ENCODE data around the gene PIK3R5. TPM values are rescaled to one million over a fixed set of nuclear protein-coding genes. Genes with fewer than 3 reads are reported as not detected.
A peak's percentile ranks its signal among the peaks of the same experiment; 100 is the strongest.

The PIK3R5 gene
- total RNA-seq, 1 donor from 2014 or later: 46.8 TPM

DNA sequence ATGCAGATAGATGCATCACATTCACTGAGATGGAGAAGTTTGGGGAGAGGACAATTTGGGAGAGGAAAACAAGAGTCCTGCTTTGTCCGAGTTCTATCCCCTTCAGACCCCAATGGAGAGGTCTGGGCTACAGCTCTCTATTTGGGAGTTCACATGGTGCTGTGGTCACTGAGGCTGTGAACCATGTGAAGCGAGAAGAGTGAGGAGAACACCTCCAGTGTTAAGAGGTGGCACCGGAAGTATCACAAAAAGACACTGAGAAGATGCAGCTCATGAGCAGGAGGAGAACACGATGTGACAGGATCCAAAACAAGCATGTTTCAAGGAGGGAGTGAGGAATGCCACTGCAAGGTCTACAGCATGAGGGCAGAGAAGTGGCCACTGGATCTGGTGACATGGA, 39.7 kb downstream of the PIK3R5 start:
- H3K9me3 Mint-ChIP-seq: peaks cover 44% of the 10 kb centered on the region
- no peaks in the 10 kb centered on the region for H3K27me3 Mint-ChIP-seq (ENCODE audit: low read depth)
- intact Hi-C loops (cut with micrococcal nuclease): no loop called here
- peaks cover 54% of the 10 kb centered on the region for H3K36me3 Mint-ChIP-seq (ENCODE audit: low read depth)
- no peak overlapping the region for H3K27ac Mint-ChIP-seq
- no peak overlapping the region for H3K4me3 Mint-ChIP-seq (ENCODE audit: low read depth)
- peaks cover 21% of the 10 kb centered on the region for H3K4me1 Mint-ChIP-seq (ENCODE audit: low read depth)
- no peak for DNase-seq (ENCODE audit: low spot score)

DNA sequence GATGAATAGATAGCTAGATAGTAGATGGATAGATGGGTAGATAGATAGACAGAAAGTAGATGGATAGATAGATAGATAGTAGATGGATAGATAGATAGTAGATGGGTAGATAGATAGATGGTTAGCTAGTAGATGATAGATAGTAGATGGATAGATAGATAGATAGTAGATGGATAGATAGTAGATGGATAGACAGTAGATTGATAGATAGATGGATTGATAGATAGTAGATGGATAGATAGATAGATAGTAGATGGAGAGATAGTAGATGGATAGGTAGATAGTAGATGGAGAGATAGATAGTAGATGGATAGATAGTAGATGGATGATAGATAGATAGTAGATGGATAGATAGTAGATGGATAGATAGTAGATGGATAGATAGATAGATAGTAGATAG, 40.4 kb downstream of the PIK3R5 start:
- H3K4me1 Mint-ChIP-seq (ENCODE audit: low read depth): peaks cover 21% of the 10 kb centered on the region
- H3K27me3 Mint-ChIP-seq (ENCODE audit: low read depth): no peaks in the 10 kb centered on the region
- peaks cover 37% of the 10 kb centered on the region for H3K9me3 Mint-ChIP-seq
- no peak overlapping the region for H3K27ac Mint-ChIP-seq
- no peak for DNase-seq (ENCODE audit: low spot score)
- peaks cover 50% of the 10 kb centered on the region for H3K36me3 Mint-ChIP-seq (ENCODE audit: low read depth)
- intact Hi-C loops (cut with micrococcal nuclease): no loop called here
- no peak overlapping the region for H3K4me3 Mint-ChIP-seq (ENCODE audit: low read depth)

- Mint-ChIP-seq H3K4me3 (ENCODE audit: low read depth) (no peak overlapping the region), H3K4me1 (ENCODE audit: low read depth) (peaks cover 21% of the 10 kb centered on the region), H3K9me3 (peaks cover 32% of the 10 kb centered on the region), H3K27me3 (ENCODE audit: low read depth) (no peaks in the 10 kb centered on the region), H3K36me3 (ENCODE audit: low read depth) (peaks cover 50% of the 10 kb centered on the region), H3K27ac (no peak overlapping the region)
- DNase-seq (ENCODE audit: low spot score): no peak
- intact Hi-C loops (cut with micrococcal nuclease): no loop called here
These were observed 40.9 kb downstream of the PIK3R5 start for GRCh38 chr17:8924595-8924994.

DNA sequence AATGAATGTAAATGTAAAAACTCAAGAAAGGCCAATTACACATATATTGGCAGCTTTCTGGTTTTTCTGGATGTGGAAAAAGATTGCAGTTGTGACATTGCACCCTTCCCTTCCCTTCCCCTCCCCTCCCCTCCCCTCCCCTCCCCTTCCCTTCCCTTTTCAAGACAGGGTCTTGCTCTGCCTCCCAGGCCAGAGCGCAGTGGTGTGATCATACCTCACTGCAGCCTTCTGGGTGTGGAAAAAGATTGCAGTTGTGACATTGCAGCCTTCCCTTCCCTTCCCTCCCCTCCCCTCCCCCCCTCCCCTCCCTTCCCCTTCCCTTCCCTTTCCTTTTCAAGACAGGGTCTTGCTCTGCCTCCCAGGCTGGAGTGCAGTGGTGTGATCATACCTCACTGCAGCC, 41.7 kb downstream of the PIK3R5 start:
- H3K27me3 Mint-ChIP-seq (ENCODE audit: low read depth): no peaks in the 10 kb centered on the region
- intact Hi-C loops (cut with micrococcal nuclease): loop anchor here (2.0 kb wide), 1 partner anchor 33 kb away; no protein-coding TSS in a partner anchor

DNA sequence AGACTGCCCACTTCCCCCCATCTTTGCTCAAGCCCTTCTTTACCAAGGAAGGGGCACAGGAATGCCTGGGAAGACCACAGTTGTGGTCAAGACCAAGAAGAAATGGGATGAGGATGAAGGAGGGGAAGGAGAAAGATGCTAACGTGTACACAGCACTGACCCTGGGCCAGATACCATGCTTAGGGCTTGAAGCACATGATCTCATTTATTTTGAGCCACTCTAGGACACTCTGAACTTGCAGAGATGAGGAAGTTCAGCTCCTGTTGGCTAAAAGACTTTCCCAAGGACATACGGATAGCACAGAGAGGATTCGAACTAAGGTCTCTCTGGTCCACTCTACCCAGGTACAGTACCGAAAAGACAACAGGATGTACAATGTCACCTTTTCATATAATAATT, 42.6 kb downstream of the PIK3R5 start:
- no peak overlapping the region for H3K4me3 Mint-ChIP-seq (ENCODE audit: low read depth)
- H3K36me3 Mint-ChIP-seq (ENCODE audit: low read depth): peaks cover 51% of the 10 kb centered on the region
- peaks cover 26% of the 10 kb centered on the region for H3K4me1 Mint-ChIP-seq (ENCODE audit: low read depth)
- no peaks in the 10 kb centered on the region for H3K27me3 Mint-ChIP-seq (ENCODE audit: low read depth)
- peak overlapping the region; percentile 95 for H3K27ac Mint-ChIP-seq
- DNase-seq (ENCODE audit: low spot score): no peak
- peaks cover 24% of the 10 kb centered on the region for H3K9me3 Mint-ChIP-seq
- intact Hi-C loops (cut with micrococcal nuclease): loop anchor here (1.0 to 2.0 kb wide), 3 partner anchors 12 to 34 kb away; no protein-coding TSS in a partner anchor

More for the DNA sequence above, 41.7 kb downstream of the PIK3R5 start:
- Mint-ChIP-seq H3K4me1 (ENCODE audit: low read depth) (peaks cover 25% of the 10 kb centered on the region), H3K27ac (no peak overlapping the region), H3K36me3 (ENCODE audit: low read depth) (peaks cover 52% of the 10 kb centered on the region), H3K9me3 (peaks cover 29% of the 10 kb centered on the region), H3K4me3 (ENCODE audit: low read depth) (no peak overlapping the region)
- DNase-seq (ENCODE audit: low spot score): no peak

GRCh38 chr17:8922451-8922850, 43.1 kb downstream of the PIK3R5 start:
- no peak for DNase-seq (ENCODE audit: low spot score)
- no peaks in the 10 kb centered on the region for H3K27me3 Mint-ChIP-seq (ENCODE audit: low read depth)
- H3K4me1 Mint-ChIP-seq (ENCODE audit: low read depth): peaks cover 26% of the 10 kb centered on the region
- peak overlapping the region; percentile 95 for H3K27ac Mint-ChIP-seq
- H3K4me3 Mint-ChIP-seq (ENCODE audit: low read depth): peak overlapping the region; percentile 34
- intact Hi-C loops (cut with micrococcal nuclease): loop anchor here (1.0 to 2.0 kb wide), 3 partner anchors 13 to 34 kb away; no protein-coding TSS in a partner anchor
- H3K9me3 Mint-ChIP-seq: peaks cover 23% of the 10 kb centered on the region
- H3K36me3 Mint-ChIP-seq (ENCODE audit: low read depth): peaks cover 50% of the 10 kb centered on the region

DNA sequence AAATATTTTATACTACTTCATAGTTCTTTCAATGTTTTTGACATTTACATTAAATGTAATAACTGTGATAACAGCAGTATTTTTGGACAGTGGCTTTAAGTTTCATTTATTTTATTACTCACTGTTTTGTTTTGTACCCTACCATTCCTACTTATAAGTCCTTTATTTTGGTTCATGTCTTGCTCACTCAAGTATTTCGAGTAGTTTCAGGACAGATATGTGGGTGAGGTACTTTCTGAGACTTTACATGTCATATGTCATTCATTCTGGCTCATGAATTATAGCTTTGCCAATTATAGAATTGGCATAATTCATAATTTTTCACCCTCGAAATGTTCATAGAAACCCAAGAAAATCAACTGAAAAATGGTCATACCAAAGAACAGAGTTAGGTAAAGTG, 44.4 kb downstream of the PIK3R5 start:
- H3K4me3 Mint-ChIP-seq (ENCODE audit: low read depth): no peak overlapping the region
- no peak for DNase-seq (ENCODE audit: low spot score)
- intact Hi-C loops (cut with micrococcal nuclease): loop anchor here (2.0 kb wide), 1 partner anchor 20 kb away; no protein-coding TSS in a partner anchor
- no peaks in the 10 kb centered on the region for H3K27me3 Mint-ChIP-seq (ENCODE audit: low read depth)
- peaks cover 30% of the 10 kb centered on the region for H3K4me1 Mint-ChIP-seq (ENCODE audit: low read depth)
- H3K9me3 Mint-ChIP-seq: peaks cover 26% of the 10 kb centered on the region
- H3K36me3 Mint-ChIP-seq (ENCODE audit: low read depth): peaks cover 53% of the 10 kb centered on the region
- no peak overlapping the region for H3K27ac Mint-ChIP-seq

GRCh38 chr17:8918807-8919465, 46.6 kb downstream of the PIK3R5 start:
- no peak overlapping the region for H3K4me3 Mint-ChIP-seq (ENCODE audit: low read depth)
- peaks cover 26% of the 10 kb centered on the region for H3K9me3 Mint-ChIP-seq
- no peak overlapping the region for H3K27ac Mint-ChIP-seq
- H3K4me1 Mint-ChIP-seq (ENCODE audit: low read depth): peaks cover 32% of the 10 kb centered on the region
- peaks cover 62% of the 10 kb centered on the region for H3K36me3 Mint-ChIP-seq (ENCODE audit: low read depth)
- H3K27me3 Mint-ChIP-seq (ENCODE audit: low read depth): no peaks in the 10 kb centered on the region
- no peak for DNase-seq (ENCODE audit: low spot score)
- intact Hi-C loops (cut with micrococcal nuclease): no loop called here

GRCh38 chr17:8916466-8916865, 49.0 kb downstream of the PIK3R5 start:
- Mint-ChIP-seq H3K4me1 (ENCODE audit: low read depth) (peaks cover 17% of the 10 kb centered on the region), H3K27ac (no peak overlapping the region), H3K4me3 (ENCODE audit: low read depth) (no peak overlapping the region), H3K36me3 (ENCODE audit: low read depth) (peaks cover 59% of the 10 kb centered on the region), H3K27me3 (ENCODE audit: low read depth) (no peaks in the 10 kb centered on the region), H3K9me3 (peaks cover 17% of the 10 kb centered on the region)
- intact Hi-C loops (cut with micrococcal nuclease): no loop called here
- no peak for DNase-seq (ENCODE audit: low spot score)

DNA sequence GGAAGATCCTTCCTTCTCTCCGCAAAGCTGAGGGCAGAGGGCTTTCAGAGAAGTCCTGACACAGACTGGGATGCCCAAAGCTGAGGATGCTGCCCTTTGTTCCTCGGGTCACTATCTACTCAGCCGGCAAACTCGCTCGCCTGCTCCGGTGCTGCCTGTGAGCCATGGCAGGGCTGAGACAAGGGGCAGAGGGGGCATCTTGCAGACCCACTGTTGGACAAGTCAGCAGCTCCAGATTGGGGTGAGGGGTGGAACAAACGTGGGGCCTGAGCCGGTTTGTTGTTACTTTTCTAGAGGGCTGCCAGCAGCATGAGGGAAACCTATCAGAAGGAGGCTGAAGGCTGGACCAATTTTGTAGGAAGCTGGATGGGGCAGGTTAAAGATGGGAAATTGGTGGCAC, 51.0 kb downstream of the PIK3R5 start:
- Mint-ChIP-seq H3K4me3 (ENCODE audit: low read depth) (no peak overlapping the region), H3K27me3 (ENCODE audit: low read depth) (no peaks in the 10 kb centered on the region), H3K36me3 (ENCODE audit: low read depth) (peaks cover 62% of the 10 kb centered on the region), H3K27ac (peak overlapping the region; percentile 14), H3K9me3 (peaks cover 17% of the 10 kb centered on the region), H3K4me1 (ENCODE audit: low read depth) (peaks cover 13% of the 10 kb centered on the region)
- intact Hi-C loops (cut with micrococcal nuclease): no loop called here
- DNase-seq (ENCODE audit: low spot score): no peak

DNA sequence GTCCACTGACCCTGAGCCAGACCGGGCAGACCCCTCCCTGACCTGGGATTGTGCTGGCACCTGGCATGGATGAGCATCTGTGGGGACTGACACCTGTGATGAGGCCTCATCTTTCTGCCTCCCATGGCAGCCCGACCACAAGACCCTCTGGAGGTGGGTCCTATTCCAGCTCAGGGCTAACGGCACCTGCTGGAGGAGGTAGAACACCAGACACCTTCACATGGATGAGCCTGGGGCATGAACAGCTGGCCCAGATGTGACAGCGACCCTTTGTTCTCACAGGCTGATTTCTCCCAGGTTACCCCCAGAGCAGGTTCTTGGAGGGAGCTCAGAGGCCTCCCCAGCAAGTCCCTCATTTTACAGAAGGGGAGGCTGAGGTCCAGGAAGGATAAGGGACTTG, 51.6 kb downstream of the PIK3R5 start:
- H3K27ac Mint-ChIP-seq: no peak overlapping the region
- no peaks in the 10 kb centered on the region for H3K27me3 Mint-ChIP-seq (ENCODE audit: low read depth)
- no peak overlapping the region for H3K4me3 Mint-ChIP-seq (ENCODE audit: low read depth)
- intact Hi-C loops (cut with micrococcal nuclease): no loop called here
- peaks cover 60% of the 10 kb centered on the region for H3K36me3 Mint-ChIP-seq (ENCODE audit: low read depth)
- peaks cover 9% of the 10 kb centered on the region for H3K4me1 Mint-ChIP-seq (ENCODE audit: low read depth)
- peaks cover 13% of the 10 kb centered on the region for H3K9me3 Mint-ChIP-seq
- DNase-seq (ENCODE audit: low spot score): no peak

DNA sequence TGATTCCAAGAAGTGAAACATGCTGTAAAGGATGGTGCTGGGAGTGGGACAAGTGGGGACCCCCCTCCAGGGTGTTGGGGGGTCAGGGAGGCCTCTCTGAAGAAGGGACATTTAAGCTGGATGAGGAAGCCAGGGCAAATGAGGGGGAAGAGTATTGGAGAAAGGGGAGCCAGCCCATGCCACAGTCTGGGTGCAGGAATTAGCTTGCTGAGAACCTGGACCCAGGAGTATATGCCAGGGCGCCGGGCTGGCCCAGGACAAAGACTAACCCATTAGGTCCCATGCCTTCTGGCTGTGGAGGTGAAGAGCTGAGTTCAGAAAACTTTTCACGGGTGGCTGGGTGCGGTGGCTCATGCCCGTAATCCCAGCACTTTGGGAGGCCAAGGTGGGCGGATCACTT, 52.4 kb downstream of the PIK3R5 start:
- H3K27ac Mint-ChIP-seq: no peak overlapping the region

GRCh38 chr17:8912084-8912981, 53.2 kb downstream of the PIK3R5 start:
- Mint-ChIP-seq H3K4me1 (ENCODE audit: low read depth) (peaks cover 7% of the 10 kb centered on the region), H3K27ac (no peak overlapping the region), H3K4me3 (ENCODE audit: low read depth) (no peak overlapping the region), H3K9me3 (peaks cover 5% of the 10 kb centered on the region), H3K27me3 (ENCODE audit: low read depth) (no peaks in the 10 kb centered on the region), H3K36me3 (ENCODE audit: low read depth) (peaks cover 59% of the 10 kb centered on the region)
- DNase-seq (ENCODE audit: low spot score): no peak
- intact Hi-C loops (cut with micrococcal nuclease): no loop called here

More for the DNA sequence above, 52.4 kb downstream of the PIK3R5 start:
- Mint-ChIP-seq H3K4me3 (ENCODE audit: low read depth) (no peak overlapping the region), H3K4me1 (ENCODE audit: low read depth) (peaks cover 7% of the 10 kb centered on the region), H3K9me3 (peaks cover 12% of the 10 kb centered on the region), H3K36me3 (ENCODE audit: low read depth) (peaks cover 61% of the 10 kb centered on the region), H3K27me3 (ENCODE audit: low read depth) (no peaks in the 10 kb centered on the region)
- no peak for DNase-seq (ENCODE audit: low spot score)
- intact Hi-C loops (cut with micrococcal nuclease): no loop called here
